ENCODE data around the gene BMPER. TPM values are rescaled to one million over a fixed set of nuclear protein-coding genes. Genes with fewer than 3 reads are reported as not detected.

The BMPER gene
- total RNA-seq, 1 experiment from 2014 or later: not detected

DNA sequence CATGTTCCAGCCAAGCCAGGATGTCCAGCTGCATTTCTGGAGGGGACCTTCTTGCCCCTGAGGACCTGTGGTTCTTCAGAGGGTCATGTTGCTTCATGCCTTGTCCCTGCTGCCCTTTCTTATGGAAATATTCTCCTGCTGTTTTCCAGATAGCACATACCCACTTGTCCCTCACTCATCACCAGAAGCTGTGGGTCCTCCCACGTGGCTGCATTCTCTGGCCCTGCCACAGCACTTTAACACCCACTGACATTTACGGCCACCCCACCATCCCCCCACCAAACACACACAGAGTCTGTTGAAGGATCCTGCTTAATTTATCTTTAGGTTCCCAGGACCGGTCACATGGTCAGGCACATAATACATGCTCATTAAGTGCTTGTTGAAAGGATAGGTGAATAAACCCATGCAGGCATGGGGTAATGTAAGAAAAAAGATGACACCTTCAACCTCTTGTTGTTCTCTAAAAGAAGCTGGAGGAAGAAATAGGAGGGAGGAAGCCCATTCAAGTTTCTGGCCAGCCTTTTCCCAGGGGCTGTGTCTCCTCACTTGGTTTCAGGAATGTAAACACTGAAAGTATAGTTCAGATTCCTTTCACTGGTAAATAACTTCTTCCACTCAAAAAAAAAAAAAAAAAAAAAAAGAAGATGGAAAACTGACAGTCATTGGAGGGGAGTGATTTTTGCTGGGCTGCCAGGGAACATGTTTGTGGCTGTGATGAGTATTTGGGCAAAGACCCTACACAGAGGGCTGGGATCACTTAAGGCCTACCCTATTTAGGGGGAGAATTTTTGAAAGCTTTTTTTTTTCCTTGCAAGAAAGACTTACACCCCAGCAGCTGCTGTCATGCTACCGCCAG is 19.8 kb upstream of the BMPER start:
- ChIA-PET POLR2A (no interaction called here), CTCF (no interaction called here)
- intact Hi-C loops (cut with micrococcal nuclease; ENCODE audit: unreplicated experiment): no loop called here
- H3K9me3 ChIP-seq (ENCODE audit: control insufficient read depth, insufficient read depth, low read depth, low read length): no peaks in the 10 kb centered on the region
- ATAC-seq: no peak
- H3K27me3 ChIP-seq (ENCODE audit: control insufficient read depth, insufficient read depth, low read length): no peaks in the 10 kb centered on the region
- H3K4me1 ChIP-seq (ENCODE audit: control insufficient read depth, insufficient read depth, low read length): no peaks in the 10 kb centered on the region
- no peak overlapping the region for H3K27ac ChIP-seq (ENCODE audit: low read length)
- in situ Hi-C loops (cut with HindIII; ENCODE audit: low pct_unique_long_range_greater_than_20kb, low sequenced_read_pairs): no loop called here
- H3K4me3 ChIP-seq (ENCODE audit: low read depth in 2 of 2, low read length in 2 of 2): no peak overlapping the region
- DNase-seq (ENCODE audit: low read depth, low spot score): no peak
- H3K36me3 ChIP-seq (ENCODE audit: control insufficient read depth, insufficient read depth, low read length): no peaks in the 10 kb centered on the region
- TF ChIP-seq TCF7L2 (IDR thresholded peaks at IDR 0.05; ENCODE audit: low read depth, low read length) (no peak), POLR2AphosphoS5 (IDR thresholded peaks at IDR 0.05; ENCODE audit: low read depth, low read length) (no peak), SIN3A (IDR thresholded peaks at IDR 0.05; ENCODE audit: borderline replicate concordance, insufficient read depth, low read depth, low read length) (no peak)
- TF ChIP-seq, protein P1, sequence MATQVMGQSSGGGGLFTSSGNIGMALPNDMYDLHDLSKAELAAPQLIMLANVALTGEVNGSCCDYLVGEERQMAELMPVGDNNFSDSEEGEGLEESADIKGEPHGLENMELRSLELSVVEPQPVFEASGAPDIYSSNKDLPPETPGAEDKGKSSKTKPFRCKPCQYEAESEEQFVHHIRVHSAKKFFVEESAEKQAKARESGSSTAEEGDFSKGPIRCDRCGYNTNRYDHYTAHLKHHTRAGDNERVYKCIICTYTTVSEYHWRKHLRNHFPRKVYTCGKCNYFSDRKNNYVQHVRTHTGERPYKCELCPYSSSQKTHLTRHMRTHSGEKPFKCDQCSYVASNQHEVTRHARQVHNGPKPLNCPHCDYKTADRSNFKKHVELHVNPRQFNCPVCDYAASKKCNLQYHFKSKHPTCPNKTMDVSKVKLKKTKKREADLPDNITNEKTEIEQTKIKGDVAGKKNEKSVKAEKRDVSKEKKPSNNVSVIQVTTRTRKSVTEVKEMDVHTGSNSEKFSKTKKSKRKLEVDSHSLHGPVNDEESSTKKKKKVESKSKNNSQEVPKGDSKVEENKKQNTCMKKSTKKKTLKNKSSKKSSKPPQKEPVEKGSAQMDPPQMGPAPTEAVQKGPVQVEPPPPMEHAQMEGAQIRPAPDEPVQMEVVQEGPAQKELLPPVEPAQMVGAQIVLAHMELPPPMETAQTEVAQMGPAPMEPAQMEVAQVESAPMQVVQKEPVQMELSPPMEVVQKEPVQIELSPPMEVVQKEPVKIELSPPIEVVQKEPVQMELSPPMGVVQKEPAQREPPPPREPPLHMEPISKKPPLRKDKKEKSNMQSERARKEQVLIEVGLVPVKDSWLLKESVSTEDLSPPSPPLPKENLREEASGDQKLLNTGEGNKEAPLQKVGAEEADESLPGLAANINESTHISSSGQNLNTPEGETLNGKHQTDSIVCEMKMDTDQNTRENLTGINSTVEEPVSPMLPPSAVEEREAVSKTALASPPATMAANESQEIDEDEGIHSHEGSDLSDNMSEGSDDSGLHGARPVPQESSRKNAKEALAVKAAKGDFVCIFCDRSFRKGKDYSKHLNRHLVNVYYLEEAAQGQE (IDR thresholded peaks at IDR 0.05; ENCODE audit: insufficient read depth in 1 of 2, low read depth in 2 of 2, low read length in 1 of 2): no peak
- TF ChIP-seq, protein P2, sequence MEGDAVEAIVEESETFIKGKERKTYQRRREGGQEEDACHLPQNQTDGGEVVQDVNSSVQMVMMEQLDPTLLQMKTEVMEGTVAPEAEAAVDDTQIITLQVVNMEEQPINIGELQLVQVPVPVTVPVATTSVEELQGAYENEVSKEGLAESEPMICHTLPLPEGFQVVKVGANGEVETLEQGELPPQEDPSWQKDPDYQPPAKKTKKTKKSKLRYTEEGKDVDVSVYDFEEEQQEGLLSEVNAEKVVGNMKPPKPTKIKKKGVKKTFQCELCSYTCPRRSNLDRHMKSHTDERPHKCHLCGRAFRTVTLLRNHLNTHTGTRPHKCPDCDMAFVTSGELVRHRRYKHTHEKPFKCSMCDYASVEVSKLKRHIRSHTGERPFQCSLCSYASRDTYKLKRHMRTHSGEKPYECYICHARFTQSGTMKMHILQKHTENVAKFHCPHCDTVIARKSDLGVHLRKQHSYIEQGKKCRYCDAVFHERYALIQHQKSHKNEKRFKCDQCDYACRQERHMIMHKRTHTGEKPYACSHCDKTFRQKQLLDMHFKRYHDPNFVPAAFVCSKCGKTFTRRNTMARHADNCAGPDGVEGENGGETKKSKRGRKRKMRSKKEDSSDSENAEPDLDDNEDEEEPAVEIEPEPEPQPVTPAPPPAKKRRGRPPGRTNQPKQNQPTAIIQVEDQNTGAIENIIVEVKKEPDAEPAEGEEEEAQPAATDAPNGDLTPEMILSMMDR (IDR thresholded peaks at IDR 0.05): no peak
- no TSS peak for BruUV-seq (replicated peaks)

DNA sequence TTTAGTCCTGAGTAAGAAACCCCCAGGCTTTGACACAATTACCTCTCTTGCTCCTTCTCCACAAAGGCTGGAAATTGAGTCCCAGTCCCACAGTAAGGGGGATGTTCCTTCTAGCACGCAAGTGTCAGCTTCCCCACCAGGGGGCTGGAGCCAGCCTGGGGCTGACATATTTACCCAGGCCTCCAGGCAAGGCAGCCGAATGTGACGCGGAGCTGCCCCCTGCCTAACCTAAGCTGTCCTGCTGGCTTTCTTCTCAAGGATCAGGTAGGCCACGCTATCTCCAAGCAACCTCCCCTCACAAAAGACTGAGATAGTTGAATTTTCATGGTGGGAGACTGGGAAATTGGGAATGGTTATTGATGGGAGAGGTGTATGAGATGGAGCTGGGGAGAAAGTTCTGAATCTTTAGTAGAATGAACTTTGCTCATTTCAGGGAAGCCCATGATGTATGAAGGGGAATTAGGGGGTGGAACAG is 19.2 kb upstream of the BMPER start:
- no peak for ATAC-seq
- DNase-seq (ENCODE audit: low read depth, low spot score): no peak
- peaks cover 7% of the 10 kb centered on the region for H3K27me3 ChIP-seq (ENCODE audit: control insufficient read depth, insufficient read depth, low read length)
- no peaks in the 10 kb centered on the region for H3K4me1 ChIP-seq (ENCODE audit: control insufficient read depth, insufficient read depth, low read length)
- POLR2A ChIA-PET: no interaction called here
- H3K9me3 ChIP-seq (ENCODE audit: control insufficient read depth, insufficient read depth, low read depth, low read length): no peaks in the 10 kb centered on the region
- no peak overlapping the region for H3K27ac ChIP-seq (ENCODE audit: low read length)
- H3K4me3 ChIP-seq (ENCODE audit: low read depth in 2 of 2, low read length in 2 of 2): no peak overlapping the region
- CTCF ChIA-PET: interaction anchor here (0.6 kb wide), 1 partner anchor 551 kb away, joined by 4 read pairs; no protein-coding TSS in a partner anchor
- TF ChIP-seq, protein P2 (IDR thresholded peaks at IDR 0.05): 0 out of 2 replicates have a peak, but pooled peaks have one; percentile 14
- TF ChIP-seq, protein P1 (IDR thresholded peaks at IDR 0.05; ENCODE audit: insufficient read depth in 1 of 2, low read depth in 2 of 2, low read length in 1 of 2): no peak
- TF ChIP-seq SIN3A (IDR thresholded peaks at IDR 0.05; ENCODE audit: borderline replicate concordance, insufficient read depth, low read depth, low read length) (no peak), TCF7L2 (IDR thresholded peaks at IDR 0.05; ENCODE audit: low read depth, low read length) (no peak)
- in situ Hi-C loops (cut with HindIII; ENCODE audit: low pct_unique_long_range_greater_than_20kb, low sequenced_read_pairs): no loop called here
- intact Hi-C loops (cut with micrococcal nuclease; ENCODE audit: unreplicated experiment): no loop called here
- no TSS peak for BruUV-seq (replicated peaks)
- H3K36me3 ChIP-seq (ENCODE audit: control insufficient read depth, insufficient read depth, low read length): no peaks in the 10 kb centered on the region
